PC-3 (cell line): ENCODE data around the gene TRIM37.

Experiments
- EZH2 ChIP-seq: fragments of 300-600 bp; sonication (generic); IDR thresholded peaks from one replicate; pipeline ENCODE4 v1.6.1; 2017; ENCODE audit warnings: antibody characterized with exemption, mild to moderate bottlenecking, low read length; ENCODE audit not compliant: unreplicated experiment
- EZH2phosphoT487 ChIP-seq: fragments of 300-600 bp; sonication (generic); IDR thresholded peaks from 2 replicates; pipeline ENCODE4 v1.6.1; 2018; ENCODE audit warnings: mild to moderate bottlenecking, antibody characterized with exemption, low read length, borderline replicate concordance
- TF ChIP-seq, protein P1 (sequence below): fragments of 300-600 bp; sonication (generic); conservative IDR thresholded peaks from 2 replicates; pipeline ENCODE4 v1.5.1; 2017; ENCODE audit warnings: antibody characterized with exemption, low read depth, mild to moderate bottlenecking, low read length

DNA sequence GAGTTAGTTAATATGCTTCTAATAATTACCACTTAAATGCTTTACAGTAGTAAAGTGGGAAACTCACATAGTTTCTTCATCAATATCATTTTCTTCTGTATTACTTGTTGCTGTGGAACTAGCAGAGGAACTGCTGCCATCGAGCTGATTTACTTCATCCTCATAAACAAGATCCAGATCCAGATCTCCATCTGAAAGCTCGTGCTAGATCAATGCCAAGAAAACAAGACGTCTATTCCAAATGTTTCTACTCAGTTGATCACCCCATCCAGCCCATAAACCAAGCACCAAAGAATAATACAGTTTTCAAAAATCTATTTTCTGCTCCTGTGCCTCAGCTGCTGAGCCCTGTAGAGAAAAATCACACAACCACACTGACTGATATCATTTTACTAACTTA is 59.1 kb downstream of the TRIM37 start:
- TF ChIP-seq EZH2 (no peak), EZH2phosphoT487 (no peak)
- TF ChIP-seq, protein P1, sequence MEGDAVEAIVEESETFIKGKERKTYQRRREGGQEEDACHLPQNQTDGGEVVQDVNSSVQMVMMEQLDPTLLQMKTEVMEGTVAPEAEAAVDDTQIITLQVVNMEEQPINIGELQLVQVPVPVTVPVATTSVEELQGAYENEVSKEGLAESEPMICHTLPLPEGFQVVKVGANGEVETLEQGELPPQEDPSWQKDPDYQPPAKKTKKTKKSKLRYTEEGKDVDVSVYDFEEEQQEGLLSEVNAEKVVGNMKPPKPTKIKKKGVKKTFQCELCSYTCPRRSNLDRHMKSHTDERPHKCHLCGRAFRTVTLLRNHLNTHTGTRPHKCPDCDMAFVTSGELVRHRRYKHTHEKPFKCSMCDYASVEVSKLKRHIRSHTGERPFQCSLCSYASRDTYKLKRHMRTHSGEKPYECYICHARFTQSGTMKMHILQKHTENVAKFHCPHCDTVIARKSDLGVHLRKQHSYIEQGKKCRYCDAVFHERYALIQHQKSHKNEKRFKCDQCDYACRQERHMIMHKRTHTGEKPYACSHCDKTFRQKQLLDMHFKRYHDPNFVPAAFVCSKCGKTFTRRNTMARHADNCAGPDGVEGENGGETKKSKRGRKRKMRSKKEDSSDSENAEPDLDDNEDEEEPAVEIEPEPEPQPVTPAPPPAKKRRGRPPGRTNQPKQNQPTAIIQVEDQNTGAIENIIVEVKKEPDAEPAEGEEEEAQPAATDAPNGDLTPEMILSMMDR, result no peak
